ENCODE data around the gene CDH2. TPM values are rescaled to one million over a fixed set of nuclear protein-coding genes. Genes with fewer than 3 reads are reported as not detected.
A peak's percentile ranks its signal among the peaks of the same experiment; 100 is the strongest.

Gene CDH2
- total RNA-seq, 1 experiment from 2014 or later, result 36.2 TPM

DNA sequence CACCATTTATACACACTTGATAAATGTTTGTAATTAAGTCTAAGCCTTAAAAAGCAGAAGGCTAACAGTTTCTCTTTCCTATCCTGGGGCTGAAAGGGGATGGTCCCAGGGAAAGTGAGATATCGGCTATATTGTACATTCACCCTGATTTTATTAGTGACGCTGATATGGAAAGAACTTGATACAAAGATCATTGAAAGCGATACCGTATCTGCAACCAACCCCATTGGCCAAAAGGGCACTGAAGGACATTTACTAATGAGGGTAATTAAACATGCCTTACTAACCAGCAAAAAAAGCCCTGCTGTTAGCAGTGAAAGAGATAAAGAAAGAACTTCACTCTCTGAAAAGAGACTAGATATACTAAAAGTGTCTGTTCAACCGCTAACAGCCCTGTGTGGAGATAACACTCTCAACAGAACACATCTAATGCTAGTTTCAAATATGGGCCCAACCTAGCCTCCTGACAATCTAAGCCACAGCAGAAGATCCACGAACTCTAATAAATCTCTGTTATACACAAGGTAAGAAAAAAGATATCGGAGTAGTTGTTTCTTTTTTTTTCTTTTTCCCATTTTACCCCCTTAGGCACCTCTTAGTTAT, 200.0 kb downstream of the CDH2 start:
- no CpG with 5 or more reads among the region's 7 CpGs for WGBS (ENCODE audit: extremely low coverage, insufficient read length, low lambda C conversion rate)
- no peak overlapping the region for H3K18ac ChIP-seq (ENCODE audit: insufficient read length, low read depth, low read length)

More for the DNA sequence above, 200.0 kb downstream of the CDH2 start:
- no peak overlapping the region for H2BK20ac ChIP-seq (ENCODE audit: low read depth, low read length, poor library complexity, severe bottlenecking)
- no peak for DNase-seq
- peaks cover 4 to 9% (median 7%) of the 10 kb centered on the region in 3 experiments; a peak in 4 of 7 replicates for H3K36me3 Mint-ChIP-seq (ENCODE audit: insufficient read depth in 1 of 3, low read depth in 3 of 3)
- H3K4me1 Mint-ChIP-seq, result no peaks in the 10 kb centered on the region
- H4K8ac ChIP-seq (replicated peaks; ENCODE audit: insufficient read length, low read depth, low read length), result no peak overlapping the region
- H3K4me3 Mint-ChIP-seq, result no peak overlapping the region
- no peaks in the 10 kb centered on the region for H3K27me3 Mint-ChIP-seq (ENCODE audit: low read depth)
- no peak overlapping the region for H3T11ph ChIP-seq (ENCODE audit: low read length)
- TF ChIP-seq, protein P1, sequence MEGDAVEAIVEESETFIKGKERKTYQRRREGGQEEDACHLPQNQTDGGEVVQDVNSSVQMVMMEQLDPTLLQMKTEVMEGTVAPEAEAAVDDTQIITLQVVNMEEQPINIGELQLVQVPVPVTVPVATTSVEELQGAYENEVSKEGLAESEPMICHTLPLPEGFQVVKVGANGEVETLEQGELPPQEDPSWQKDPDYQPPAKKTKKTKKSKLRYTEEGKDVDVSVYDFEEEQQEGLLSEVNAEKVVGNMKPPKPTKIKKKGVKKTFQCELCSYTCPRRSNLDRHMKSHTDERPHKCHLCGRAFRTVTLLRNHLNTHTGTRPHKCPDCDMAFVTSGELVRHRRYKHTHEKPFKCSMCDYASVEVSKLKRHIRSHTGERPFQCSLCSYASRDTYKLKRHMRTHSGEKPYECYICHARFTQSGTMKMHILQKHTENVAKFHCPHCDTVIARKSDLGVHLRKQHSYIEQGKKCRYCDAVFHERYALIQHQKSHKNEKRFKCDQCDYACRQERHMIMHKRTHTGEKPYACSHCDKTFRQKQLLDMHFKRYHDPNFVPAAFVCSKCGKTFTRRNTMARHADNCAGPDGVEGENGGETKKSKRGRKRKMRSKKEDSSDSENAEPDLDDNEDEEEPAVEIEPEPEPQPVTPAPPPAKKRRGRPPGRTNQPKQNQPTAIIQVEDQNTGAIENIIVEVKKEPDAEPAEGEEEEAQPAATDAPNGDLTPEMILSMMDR (conservative IDR thresholded peaks at IDR 0.05), result no peak
- peak overlapping the region in 1 of 3 experiments; percentile 62; a peak in 2 of 7 replicates for H3K27ac Mint-ChIP-seq
- H2BK120ac ChIP-seq (ENCODE audit: low read depth, low read length, poor library complexity, severe bottlenecking), result no peak overlapping the region
- H3K23me2 ChIP-seq (ENCODE audit: insufficient read length, low read depth, low read length, poor library complexity, severe bottlenecking), result no peaks in the 10 kb centered on the region
- peaks cover 0 to 4% of the 10 kb centered on the region in 2 experiments; a peak in 1 of 5 replicates for H3K9me3 Mint-ChIP-seq
- no peak overlapping the region for H2BK5ac ChIP-seq (ENCODE audit: insufficient read length, low read length)
- H3K79me1 ChIP-seq (ENCODE audit: insufficient read depth, low read depth, low read length, poor library complexity, severe bottlenecking), result no peaks in the 10 kb centered on the region
- H2AK5ac ChIP-seq (ENCODE audit: insufficient read length, low read length), result no peak overlapping the region
- no peaks in the 10 kb centered on the region for H3K4me1 ChIP-seq (ENCODE audit: insufficient read depth, low read length)
- H4K20me1 ChIP-seq (ENCODE audit: control insufficient read depth, insufficient read depth, insufficient read length), result peaks cover 3% of the 10 kb centered on the region
- no peak overlapping the region for H3K23ac ChIP-seq (ENCODE audit: insufficient read length, low read depth, low read length)
- H3K27me3 ChIP-seq (ENCODE audit: insufficient read depth, low read length), result no peaks in the 10 kb centered on the region
- H3K56ac ChIP-seq (ENCODE audit: insufficient read length, low read depth, low read length), result no peak overlapping the region
- no peak overlapping the region for H3K4me2 ChIP-seq (ENCODE audit: insufficient read depth, insufficient read length, low read length)
- no peak overlapping the region for H4K5ac ChIP-seq (ENCODE audit: insufficient read length, low read depth, low read length)
- H3K27ac ChIP-seq (ENCODE audit: insufficient read length, low read depth, low read length), result no peak overlapping the region
- H2BK12ac ChIP-seq (ENCODE audit: insufficient read length, low read depth, low read length), result no peak overlapping the region
- no peak overlapping the region for H4K91ac ChIP-seq (ENCODE audit: insufficient read length, low read depth, low read length)
- no peak overlapping the region for H2AFZ ChIP-seq (ENCODE audit: low read length)
- H3K4ac ChIP-seq (ENCODE audit: low read depth, low read length), result no peak overlapping the region
- H3K14ac ChIP-seq (ENCODE audit: insufficient read depth, low read length), result no peak overlapping the region
- H3K79me2 ChIP-seq (ENCODE audit: insufficient read depth, low read length), result no peaks in the 10 kb centered on the region
- no peak overlapping the region for H2BK15ac ChIP-seq (ENCODE audit: low read depth, low read length)
- no peaks in the 10 kb centered on the region for H3K9me3 ChIP-seq (ENCODE audit: control insufficient read depth, low read depth, low read length)
- H3K9ac ChIP-seq (ENCODE audit: extremely low read depth, insufficient read length, low read length), result no peak overlapping the region
